Ascending aorta (tissue), 2 donors: ENCODE results near the gene PARD6B. TPM values are rescaled to one million over a fixed set of nuclear protein-coding genes. Genes with fewer than 3 reads are reported as not detected.

Experiments
- DNase-seq, 2 donors: peaks; one replicate each; pipeline ENCODE4 v3.0.0-alpha.2; 2019; ENCODE audit warnings: low spot score in 2 of 2
- H3K27ac ChIP-seq, 2 donors: fragments of 200-600 bp; sonication (generic); one replicate each; pipeline ENCODE4 v1.5.1; 2016 to 2017; ENCODE audit warnings: mild to moderate bottlenecking in 1 of 2
- H3K27me3 ChIP-seq: fragments of 200-600 bp; sonication (generic); one replicate; pipeline ENCODE4 v1.5.1; 2017
- H3K36me3 ChIP-seq, 2 donors: fragments of 200-600 bp; sonication (generic); one replicate each; pipeline ENCODE4 v1.5.1; 2016
- H3K4me1 ChIP-seq, 2 donors: fragments of 200-600 bp; sonication (generic); one replicate each; pipeline ENCODE4 v1.5.1; 2016 to 2017; ENCODE audit warnings: mild to moderate bottlenecking in 1 of 2
- H3K4me3 ChIP-seq, 2 donors: fragments of 200-600 bp; sonication (generic); one replicate each; pipeline ENCODE4 v1.5.1; 2016 to 2017; ENCODE audit warnings: mild to moderate bottlenecking in 1 of 2
- H3K9me3 ChIP-seq, 2 donors: fragments of 200-600 bp; sonication (generic); one replicate each; pipeline ENCODE4 v1.5.1; 2016
- CTCF ChIP-seq, 3 experiments: fragments of 200-600 bp in 2 of 3; fragments of 450-650 bp in 1 of 3; sonication (generic) in 2 of 3; IDR thresholded peaks; one replicate each; pipeline ENCODE4 v1.5.1; 2016 to 2019; ENCODE audit warnings: antibody characterized with exemption in 3 of 3, mild to moderate bottlenecking in 1 of 3, moderate library complexity in 1 of 3
- intact Hi-C: fragments of 100-400 bp; cut with DNase I; formaldehyde crosslinking; loops from one replicate; pipeline ENCODE4 v1.15.1; 2023
- total RNA-seq: library from RNA; depleted of rRNA; stranded (reverse); fragments of >200 nt; gene quantifications from one replicate; pipeline ENCODE4 v1.1.0, GENCODE V29; 2016

The PARD6B gene
- total RNA-seq, 1 donor from 2014 or later, result 1.2 TPM

DNA sequence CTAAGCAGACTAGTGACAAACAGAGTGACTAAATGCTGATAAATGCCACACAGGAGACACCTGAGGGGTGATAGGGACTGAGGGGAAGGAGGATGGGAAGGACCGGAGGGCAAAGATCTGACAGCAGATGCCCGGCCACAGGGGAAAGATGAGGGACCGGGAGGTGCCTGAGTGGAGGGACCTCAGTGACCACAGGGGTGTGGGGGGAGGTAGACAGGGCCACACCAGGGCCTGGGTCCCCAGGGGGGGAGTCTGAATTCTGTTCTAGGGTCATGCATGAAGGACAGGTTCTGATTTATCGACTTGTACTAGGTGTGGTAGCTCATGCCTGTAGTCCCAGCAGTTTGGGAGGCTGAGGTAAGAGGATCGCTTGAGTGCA lies 70.4 kb downstream of the PARD6B start:
- no peak overlapping the region for H3K27ac ChIP-seq
- intact Hi-C loops, result no loop called here
- peaks cover 0 to 6% of the 10 kb centered on the region in 2 donors for H3K4me1 ChIP-seq
- no peaks in the 10 kb centered on the region for H3K27me3 ChIP-seq
- no peak for DNase-seq
- H3K36me3 ChIP-seq, result no peaks in the 10 kb centered on the region
- H3K4me3 ChIP-seq, result no peak overlapping the region
- H3K9me3 ChIP-seq, result no peaks in the 10 kb centered on the region
- TF ChIP-seq CTCF (IDR thresholded peaks at IDR 0.05), result no peak

DNA sequence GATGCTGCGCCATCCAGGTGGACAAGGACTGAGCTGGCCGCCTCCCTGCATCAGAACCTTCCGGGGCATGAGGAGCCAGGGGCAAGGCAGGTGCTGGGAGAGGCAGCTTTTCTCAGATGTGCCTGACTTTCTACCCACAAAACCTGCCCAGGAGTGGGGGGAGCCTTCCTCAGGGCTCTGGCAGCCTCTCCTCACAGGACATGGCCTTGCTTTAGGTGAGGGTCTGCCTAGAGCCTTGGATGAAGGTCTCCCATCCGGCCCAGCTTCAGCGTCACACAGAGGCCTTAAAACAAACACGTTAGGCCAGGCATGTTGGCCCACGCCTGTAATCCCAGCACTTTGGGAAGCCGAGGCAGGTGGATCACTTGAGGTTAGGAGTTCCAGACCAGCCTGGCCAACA lies 70.9 kb downstream of the PARD6B start:
- H3K27me3 ChIP-seq, result no peaks in the 10 kb centered on the region
- peaks cover 0 to 6% of the 10 kb centered on the region in 2 donors for H3K4me1 ChIP-seq
- H3K27ac ChIP-seq, result no peak overlapping the region
- no peaks in the 10 kb centered on the region for H3K36me3 ChIP-seq
- no peak for DNase-seq
- intact Hi-C loops, result no loop called here
- no peaks in the 10 kb centered on the region for H3K9me3 ChIP-seq
- H3K4me3 ChIP-seq, result no peak overlapping the region
- TF ChIP-seq CTCF (IDR thresholded peaks at IDR 0.05), result no peak

DNA sequence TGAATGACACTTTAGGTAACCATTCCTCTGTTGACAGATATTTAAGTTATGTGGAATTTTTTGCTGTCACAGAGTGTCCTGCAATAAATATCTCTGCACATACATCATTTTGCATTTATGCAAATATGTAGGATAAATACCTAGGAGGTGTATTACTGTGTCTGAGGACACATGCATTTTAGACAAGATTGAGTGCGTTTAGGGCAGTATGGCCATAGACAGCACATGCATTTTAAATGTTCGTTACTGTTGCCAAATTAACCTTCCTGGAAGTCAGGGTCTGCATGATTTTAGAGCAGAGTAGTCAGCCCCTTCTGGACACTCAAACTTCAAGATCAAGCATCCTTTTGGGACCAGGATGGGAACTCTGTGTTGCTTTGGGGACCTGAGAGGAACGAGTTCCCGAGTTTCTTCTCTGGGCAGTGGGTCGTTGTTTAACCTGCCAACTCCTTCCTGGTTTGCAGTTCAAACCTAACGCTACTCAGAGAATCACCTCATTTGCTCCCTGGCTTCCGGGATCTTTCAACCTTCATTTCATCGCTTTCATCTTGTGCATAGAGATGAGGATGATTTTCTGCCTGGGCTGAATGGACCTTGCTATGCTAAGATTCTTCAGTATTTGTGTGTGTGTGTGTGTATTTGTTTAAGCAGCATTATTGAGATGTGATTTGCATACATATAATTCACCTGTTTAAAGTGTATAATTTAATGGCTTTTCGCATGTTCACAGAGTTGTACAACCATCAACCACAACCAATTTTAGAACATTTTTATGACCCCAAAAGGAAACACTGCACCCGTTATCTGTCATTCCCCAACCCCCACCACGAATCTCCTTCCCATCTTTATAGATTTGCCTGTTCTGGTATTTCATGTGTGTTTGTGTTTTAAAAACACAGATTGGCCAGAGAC lies 73.3 kb downstream of the PARD6B start:
- intact Hi-C loops, result no loop called here
- Histone ChIP-seq H3K4me3 (no peak overlapping the region), H3K27me3 (no peaks in the 10 kb centered on the region), H3K4me1 (peaks cover 0 to 6% of the 10 kb centered on the region in 2 donors), H3K27ac (peak overlapping the region in 1 of 2 donors; percentile 45), H3K36me3 (no peaks in the 10 kb centered on the region), H3K9me3 (no peaks in the 10 kb centered on the region)
- no peak for TF ChIP-seq CTCF (IDR thresholded peaks at IDR 0.05)
- DNase-seq, result no peak

DNA sequence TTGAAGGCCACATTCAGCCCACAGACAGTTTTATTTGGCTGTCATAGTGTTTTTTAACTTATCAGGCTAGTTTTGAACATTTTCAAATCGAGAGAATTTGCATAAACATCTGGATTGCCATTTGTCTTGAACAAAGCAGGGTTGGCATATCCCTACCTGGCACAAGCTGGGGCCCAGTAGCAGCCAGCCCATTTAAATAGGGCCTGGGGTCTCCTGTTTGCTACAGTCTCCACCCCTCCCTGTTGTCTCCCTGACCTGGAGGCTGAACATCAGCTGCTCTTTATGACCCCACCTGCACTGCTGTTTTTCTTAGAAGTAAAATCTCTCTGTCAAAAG lies 73.9 kb downstream of the PARD6B start:
- Histone ChIP-seq H3K27ac (peak overlapping the region in 1 of 2 donors; percentile 45), H3K36me3 (no peaks in the 10 kb centered on the region), H3K9me3 (no peaks in the 10 kb centered on the region), H3K4me3 (no peak overlapping the region), H3K4me1 (peaks cover 0 to 6% of the 10 kb centered on the region in 2 donors), H3K27me3 (no peaks in the 10 kb centered on the region)
- TF ChIP-seq CTCF (IDR thresholded peaks at IDR 0.05), result no peak
- no peak for DNase-seq
- intact Hi-C loops, result no loop called here

GRCh38 chr20:50806126-50806768 lies 74.9 kb downstream of the PARD6B start:
- intact Hi-C loops, result no loop called here
- Histone ChIP-seq H3K27me3 (no peaks in the 10 kb centered on the region), H3K4me3 (no peak overlapping the region), H3K27ac (no peak overlapping the region), H3K36me3 (no peaks in the 10 kb centered on the region), H3K9me3 (no peaks in the 10 kb centered on the region), H3K4me1 (peaks cover 0 to 6% of the 10 kb centered on the region in 2 donors)
- no peak for TF ChIP-seq CTCF (IDR thresholded peaks at IDR 0.05)
- no peak for DNase-seq

Other genes starting within 250 kb of the PARD6B start
- 30.2 TPM for gene PTPN1, start 221.2 kb upstream of the PARD6B start, total RNA-seq
- 15.1 TPM for gene RIPOR3, start 40.0 kb upstream of the PARD6B start, total RNA-seq
- 0.85 TPM for gene BCAS4, start 63.5 kb downstream of the PARD6B start, total RNA-seq
- gene ADNP, start 199.9 kb downstream of the PARD6B start, total RNA-seq, result 22.5 TPM
- 37.5 TPM for gene DPM1, start 227.0 kb downstream of the PARD6B start, total RNA-seq
- gene MOCS3, start 227.2 kb downstream of the PARD6B start, total RNA-seq, result 4.7 TPM